ENCODE measurements around the gene SUFU.

DNA sequence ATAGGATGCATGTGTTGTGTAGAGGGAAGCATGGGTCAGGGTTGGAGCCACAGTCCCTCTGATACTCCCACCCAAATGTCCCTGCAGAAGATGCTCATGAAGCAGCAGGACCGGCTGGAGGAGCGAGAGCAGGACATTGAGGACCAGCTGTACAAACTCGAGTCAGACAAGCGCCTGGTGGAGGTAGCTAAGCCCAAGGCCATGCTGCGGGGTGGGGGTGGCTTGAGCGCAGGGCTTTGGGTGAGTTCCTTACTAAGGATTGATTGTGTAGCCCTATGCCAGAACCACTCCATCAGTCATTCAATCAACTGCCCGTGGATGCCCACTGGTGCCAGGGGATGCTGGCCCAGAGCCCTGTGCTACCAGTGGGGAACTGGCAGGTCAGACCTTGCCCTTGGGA lies 150.8 kb downstream of the SUFU start:
- TF ChIP-seq, protein P1, sequence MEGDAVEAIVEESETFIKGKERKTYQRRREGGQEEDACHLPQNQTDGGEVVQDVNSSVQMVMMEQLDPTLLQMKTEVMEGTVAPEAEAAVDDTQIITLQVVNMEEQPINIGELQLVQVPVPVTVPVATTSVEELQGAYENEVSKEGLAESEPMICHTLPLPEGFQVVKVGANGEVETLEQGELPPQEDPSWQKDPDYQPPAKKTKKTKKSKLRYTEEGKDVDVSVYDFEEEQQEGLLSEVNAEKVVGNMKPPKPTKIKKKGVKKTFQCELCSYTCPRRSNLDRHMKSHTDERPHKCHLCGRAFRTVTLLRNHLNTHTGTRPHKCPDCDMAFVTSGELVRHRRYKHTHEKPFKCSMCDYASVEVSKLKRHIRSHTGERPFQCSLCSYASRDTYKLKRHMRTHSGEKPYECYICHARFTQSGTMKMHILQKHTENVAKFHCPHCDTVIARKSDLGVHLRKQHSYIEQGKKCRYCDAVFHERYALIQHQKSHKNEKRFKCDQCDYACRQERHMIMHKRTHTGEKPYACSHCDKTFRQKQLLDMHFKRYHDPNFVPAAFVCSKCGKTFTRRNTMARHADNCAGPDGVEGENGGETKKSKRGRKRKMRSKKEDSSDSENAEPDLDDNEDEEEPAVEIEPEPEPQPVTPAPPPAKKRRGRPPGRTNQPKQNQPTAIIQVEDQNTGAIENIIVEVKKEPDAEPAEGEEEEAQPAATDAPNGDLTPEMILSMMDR (IDR thresholded peaks at IDR 0.05; ENCODE audit: insufficient read depth, low read length, poor library complexity, severe bottlenecking): no peak
- no peak for TF ChIP-seq EZH2phosphoT487 (conservative IDR thresholded peaks at IDR 0.05; ENCODE audit: low read length)

All from SU-DHL-6 (cell line).